Thyroid gland (tissue), 4 donors: ENCODE measurements around the gene PTTG1. TPM values are rescaled to one million over a fixed set of nuclear protein-coding genes. Genes with fewer than 3 reads are reported as not detected.

ENCODE experiments used
- DNase-seq, 2 donors: peaks; one replicate each; pipeline ENCODE4 v3.0.0-alpha.2; 2019
- H3K27ac ChIP-seq, 3 donors: fragments of 200-600 bp; sonication (generic); 1 replicate in 2 of 3; 2 replicates in 1 of 3; pipeline ENCODE4 v1.5.1; 2016 to 2019; ENCODE audit warnings: mild to moderate bottlenecking in 1 of 3, moderate library complexity in 1 of 3
- H3K27me3 ChIP-seq: fragments of 200-600 bp; sonication (generic); one replicate; pipeline ENCODE4 v1.5.1; 2019
- H3K36me3 ChIP-seq, 2 donors: fragments of 200-600 bp; sonication (generic); one replicate each; pipeline ENCODE4 v1.5.1; 2016 to 2019
- H3K4me1 ChIP-seq, 2 donors: fragments of 200-600 bp; sonication (generic); one replicate each; pipeline ENCODE4 v1.5.1; 2017 to 2019
- H3K4me3 ChIP-seq, 3 donors: fragments of 200-600 bp; sonication (generic); replicated peaks in 1 of 3; 1 replicate in 2 of 3; 2 replicates in 1 of 3; pipeline ENCODE4 v1.5.1; 2016; ENCODE audit warnings: mild to moderate bottlenecking in 1 of 3
- H3K9me3 ChIP-seq: fragments of 200-600 bp; sonication (generic); one replicate; pipeline ENCODE4 v1.5.1; 2017
- CTCF ChIP-seq, 6 experiments: fragments of 200-600 bp in 3 of 6; fragments of 450-650 bp in 3 of 6; sonication (generic) in 3 of 6; IDR thresholded peaks; one replicate each; pipeline ENCODE4 v1.5.1; 2016 to 2019; ENCODE audit warnings: antibody characterized with exemption in 6 of 6, mild to moderate bottlenecking in 2 of 6, inconsistent platforms in 1 of 6, moderate library complexity in 1 of 6
- POLR2A ChIP-seq, 2 donors: fragments of 450-650 bp; IDR thresholded peaks; one replicate each; pipeline ENCODE4 v1.6.1; 2017; ENCODE audit warnings: antibody characterized with exemption in 2 of 2, mild to moderate bottlenecking in 2 of 2, moderate library complexity in 1 of 2
- WGBS, 2 donors: methylation state at CpG; one replicate each; pipeline ENCODE4 v1.1.5; 2017; 5-methylcytosine and 5-hydroxymethylcytosine counted together
- intact Hi-C: fragments of 100-400 bp; cut with DNase I; formaldehyde crosslinking; loops from one replicate; pipeline ENCODE4 v1.15.1; 2023
- total RNA-seq, 4 donors: library from RNA; depleted of rRNA; stranded (reverse); fragments of >200 nt; gene quantifications; one replicate each; pipeline ENCODE4 v1.2.3, GENCODE V29; 2016

The PTTG1 gene
- total RNA-seq, 4 donors from 2014 or later = 42.6 to 165 (median 79.4) TPM

GRCh38 chr5:160466116-160466515 lies 44.5 kb downstream of the PTTG1 start:
- Histone ChIP-seq H3K9me3 (no peaks in the 10 kb centered on the region), H3K27me3 (no peaks in the 10 kb centered on the region), H3K4me3 (no peak overlapping the region), H3K4me1 (peaks cover 4 to 19% of the 10 kb centered on the region in 2 donors), H3K36me3 (no peaks in the 10 kb centered on the region), H3K27ac (no peak overlapping the region)
- DNase-seq = no peak
- intact Hi-C loops = no loop called here
- WGBS, 2 donors = 75 to 83% methylated on average over 5 of the region's 5 CpGs
- TF ChIP-seq POLR2A (IDR thresholded peaks at IDR 0.05) (no peak), CTCF (IDR thresholded peaks at IDR 0.05) (no peak)

DNA sequence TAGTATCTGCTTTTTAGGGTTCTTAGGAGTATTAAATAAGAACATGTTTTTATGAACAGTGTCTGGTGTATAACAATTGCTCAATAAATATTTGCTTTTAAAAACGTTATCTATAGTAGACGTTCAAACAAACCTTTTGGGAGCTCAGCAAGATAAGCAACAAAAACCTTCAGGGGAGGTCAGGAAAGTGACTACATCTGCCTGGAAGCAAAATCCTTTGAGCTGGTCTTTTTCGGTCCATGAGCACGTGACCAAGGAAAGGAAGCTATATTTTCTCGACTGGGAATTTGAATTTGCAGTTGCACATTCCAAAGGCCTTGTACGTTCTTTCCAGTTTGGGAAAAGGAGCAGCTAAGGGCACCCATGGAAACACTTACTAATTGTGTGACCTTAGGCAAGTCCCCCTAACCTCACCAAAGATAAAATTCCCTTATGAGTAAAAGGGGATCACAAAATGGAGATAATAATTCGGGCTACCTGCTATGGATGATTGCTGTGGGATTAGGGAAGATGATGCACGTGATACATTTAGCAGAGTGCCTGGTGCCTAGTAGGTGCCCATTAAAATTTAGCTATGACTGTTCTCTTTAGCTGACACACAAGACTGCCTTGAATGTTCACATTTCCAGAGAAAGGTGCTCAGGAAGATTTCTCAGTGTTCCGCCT lies 45.4 kb downstream of the PTTG1 start:
- Histone ChIP-seq H3K4me1 (peaks cover 13 to 27% of the 10 kb centered on the region in 2 donors), H3K9me3 (no peaks in the 10 kb centered on the region), H3K4me3 (no peak overlapping the region), H3K27ac (peak overlapping the region in 1 of 3 donors; percentile 69), H3K36me3 (no peaks in the 10 kb centered on the region), H3K27me3 (no peaks in the 10 kb centered on the region)
- intact Hi-C loops = no loop called here
- 71 to 77% methylated on average over 9 of the region's 9 CpGs for WGBS, 2 donors
- no peak for DNase-seq
- TF ChIP-seq CTCF (IDR thresholded peaks at IDR 0.05) = no peak
- TF ChIP-seq POLR2A (IDR thresholded peaks at IDR 0.05) = no peak

DNA sequence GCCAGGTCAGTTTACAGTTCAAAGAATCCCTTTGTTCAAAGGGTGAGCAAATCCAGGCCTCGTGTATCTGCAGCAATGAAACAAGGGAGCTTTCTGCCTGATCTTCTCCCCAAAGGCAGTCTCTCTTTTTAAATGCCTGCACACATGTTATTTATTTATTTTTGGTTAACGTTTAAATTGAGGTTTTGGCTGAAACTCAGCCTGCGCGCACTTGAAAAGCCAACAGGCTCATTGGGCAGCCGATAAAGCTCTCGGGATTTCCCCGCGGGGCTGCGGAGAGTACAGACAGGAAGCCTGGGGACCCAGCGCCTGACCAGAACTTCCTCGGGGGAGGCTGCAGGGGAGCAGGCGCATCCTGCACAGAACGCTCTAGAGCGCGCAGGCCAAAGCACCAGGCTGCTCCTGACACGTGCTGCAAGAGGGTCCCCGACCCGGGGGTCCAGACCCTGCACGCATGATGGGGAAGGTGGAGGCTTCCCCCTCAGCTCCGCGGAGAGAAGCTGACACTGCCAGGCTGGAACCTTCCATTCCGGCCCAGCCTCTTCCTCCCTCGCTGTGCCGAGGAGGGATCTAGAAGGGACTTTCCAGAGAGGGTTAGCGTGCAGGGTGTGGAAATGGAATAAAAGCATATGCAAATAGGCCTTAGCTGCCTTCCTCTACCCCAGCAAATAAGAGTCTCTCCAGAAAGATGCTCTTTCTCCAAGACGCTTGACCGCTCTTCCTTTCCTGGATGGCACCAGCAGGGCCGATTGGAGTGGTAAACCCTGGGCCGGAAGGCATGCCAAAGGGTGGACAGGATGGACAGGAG lies 46.1 kb downstream of the PTTG1 start:
- intact Hi-C loops = no loop called here
- Histone ChIP-seq H3K27me3 (no peaks in the 10 kb centered on the region), H3K4me1 (peaks cover 13 to 28% of the 10 kb centered on the region in 2 donors), H3K36me3 (no peaks in the 10 kb centered on the region), H3K4me3 (no peak overlapping the region), H3K27ac (peak overlapping the region in 1 of 3 donors; percentile 69), H3K9me3 (no peaks in the 10 kb centered on the region)
- 30 to 40% methylated on average over 25 to 29 of the region's 29 CpGs for WGBS, 2 donors
- peak; percentile 57 to 61 for DNase-seq
- TF ChIP-seq POLR2A (IDR thresholded peaks at IDR 0.05) (no peak), CTCF (IDR thresholded peaks at IDR 0.05) (no peak)

DNA sequence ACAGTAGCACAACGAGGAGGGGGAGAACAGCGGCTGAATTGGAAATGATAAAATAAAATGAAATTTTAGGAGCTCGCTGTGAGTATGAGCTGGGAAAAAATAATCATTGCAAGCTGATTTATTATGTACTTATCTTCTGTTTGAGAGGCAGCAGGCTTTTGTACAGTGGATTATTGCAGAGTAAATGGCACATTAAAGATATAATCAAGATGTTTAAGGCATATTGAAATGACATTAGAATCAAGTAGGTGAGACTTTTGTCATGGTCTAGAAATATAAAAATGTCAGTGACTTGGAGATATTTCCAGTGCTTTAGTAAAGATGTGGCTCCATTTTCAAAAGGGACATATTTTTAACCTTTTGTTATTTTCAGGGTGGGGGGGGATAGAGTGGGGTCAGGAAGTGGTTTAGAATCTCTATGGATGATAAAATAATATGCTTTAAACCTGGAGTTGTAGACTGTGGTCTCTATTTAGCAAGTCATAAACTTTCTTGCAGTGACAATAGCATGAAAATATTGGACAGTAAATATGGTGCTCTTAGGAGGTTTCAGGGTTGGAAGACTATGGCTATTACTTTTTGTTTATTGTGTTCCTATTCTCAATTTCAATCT lies 46.8 kb downstream of the PTTG1 start:
- no peak for DNase-seq
- 52 to 72% methylated on average over 3 of the region's 3 CpGs for WGBS, 2 donors
- no peaks in the 10 kb centered on the region for H3K27me3 ChIP-seq
- H3K27ac ChIP-seq = peak overlapping the region in 1 of 3 donors; percentile 69
- no peak overlapping the region for H3K4me3 ChIP-seq
- H3K4me1 ChIP-seq = peaks cover 13 to 28% of the 10 kb centered on the region in 2 donors
- no peaks in the 10 kb centered on the region for H3K9me3 ChIP-seq
- H3K36me3 ChIP-seq = no peaks in the 10 kb centered on the region
- intact Hi-C loops = no loop called here
- TF ChIP-seq POLR2A (IDR thresholded peaks at IDR 0.05) (no peak), CTCF (IDR thresholded peaks at IDR 0.05) (no peak)
